ENCODE results near the gene DNAJC6.

DNA sequence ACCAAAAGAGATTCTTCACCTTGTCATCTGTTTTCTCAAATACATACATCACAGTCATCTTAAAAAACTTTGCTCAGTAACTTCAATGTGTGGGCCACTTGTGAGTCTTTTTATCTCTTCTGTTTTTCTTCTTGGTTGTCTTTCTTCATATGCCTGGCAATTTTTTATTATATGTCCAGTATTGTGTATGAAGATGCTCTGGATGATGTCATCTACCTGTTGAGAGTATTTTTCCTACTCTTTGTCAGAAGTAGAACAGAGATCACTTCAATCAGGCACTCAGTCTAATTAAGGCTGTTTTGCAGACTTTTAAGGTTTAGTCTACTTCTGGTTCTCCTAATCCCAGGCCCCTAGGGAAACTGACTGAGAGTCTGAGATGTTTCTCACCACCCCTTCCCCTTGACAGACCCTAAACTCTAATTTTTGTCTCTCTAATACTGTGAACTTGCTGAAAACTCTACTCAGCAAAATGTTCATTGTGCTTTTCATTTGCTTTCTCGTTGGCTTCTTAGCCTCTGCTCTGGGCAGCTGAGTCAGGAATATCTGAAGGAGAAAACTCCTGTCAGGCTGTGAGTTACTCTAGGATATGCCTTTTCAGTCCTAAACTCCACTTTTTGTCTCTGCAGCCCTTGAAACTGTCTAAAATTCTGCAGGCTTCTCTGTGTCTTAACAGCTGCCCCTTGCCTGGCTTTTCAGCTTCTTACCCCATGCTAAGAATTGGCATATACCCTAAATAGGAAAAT lies 33.0 kb upstream of the DNAJC6 start:
- TF ChIP-seq, protein P1, sequence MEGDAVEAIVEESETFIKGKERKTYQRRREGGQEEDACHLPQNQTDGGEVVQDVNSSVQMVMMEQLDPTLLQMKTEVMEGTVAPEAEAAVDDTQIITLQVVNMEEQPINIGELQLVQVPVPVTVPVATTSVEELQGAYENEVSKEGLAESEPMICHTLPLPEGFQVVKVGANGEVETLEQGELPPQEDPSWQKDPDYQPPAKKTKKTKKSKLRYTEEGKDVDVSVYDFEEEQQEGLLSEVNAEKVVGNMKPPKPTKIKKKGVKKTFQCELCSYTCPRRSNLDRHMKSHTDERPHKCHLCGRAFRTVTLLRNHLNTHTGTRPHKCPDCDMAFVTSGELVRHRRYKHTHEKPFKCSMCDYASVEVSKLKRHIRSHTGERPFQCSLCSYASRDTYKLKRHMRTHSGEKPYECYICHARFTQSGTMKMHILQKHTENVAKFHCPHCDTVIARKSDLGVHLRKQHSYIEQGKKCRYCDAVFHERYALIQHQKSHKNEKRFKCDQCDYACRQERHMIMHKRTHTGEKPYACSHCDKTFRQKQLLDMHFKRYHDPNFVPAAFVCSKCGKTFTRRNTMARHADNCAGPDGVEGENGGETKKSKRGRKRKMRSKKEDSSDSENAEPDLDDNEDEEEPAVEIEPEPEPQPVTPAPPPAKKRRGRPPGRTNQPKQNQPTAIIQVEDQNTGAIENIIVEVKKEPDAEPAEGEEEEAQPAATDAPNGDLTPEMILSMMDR (optimal IDR thresholded peaks at IDR 0.05 in 1 of 3, IDR thresholded peaks at IDR 0.05 in 1 of 3, conservative IDR thresholded peaks at IDR 0.05 in 1 of 3; ENCODE audit: extremely low read depth in 1 of 3, insufficient read depth in 2 of 3, low read length in 3 of 3) = no peak
- TF ChIP-seq EZH2 (IDR thresholded peaks at IDR 0.05; ENCODE audit: low read length) = no peak

All from keratinocyte (primary cell).